HG03571 (cell line): ENCODE data around the gene PRSS36.
"Not testable (repeated sequence)": the region's sequence is repeated elsewhere in the genome, so short reads cannot be mapped to it uniquely, and the experiment has no call there.

ENCODE experiments used
- ATAC-seq: cut with Tn5 transposase; IDR thresholded peaks from one replicate; pipeline ENCODE4 v1.9.1; 2021; ENCODE audit not compliant: unreplicated experiment

The PRSS36 gene

GRCh38 chr16:31184888-31185287, 35.0 kb upstream of the PRSS36 start:
- ATAC-seq: no peak

DNA sequence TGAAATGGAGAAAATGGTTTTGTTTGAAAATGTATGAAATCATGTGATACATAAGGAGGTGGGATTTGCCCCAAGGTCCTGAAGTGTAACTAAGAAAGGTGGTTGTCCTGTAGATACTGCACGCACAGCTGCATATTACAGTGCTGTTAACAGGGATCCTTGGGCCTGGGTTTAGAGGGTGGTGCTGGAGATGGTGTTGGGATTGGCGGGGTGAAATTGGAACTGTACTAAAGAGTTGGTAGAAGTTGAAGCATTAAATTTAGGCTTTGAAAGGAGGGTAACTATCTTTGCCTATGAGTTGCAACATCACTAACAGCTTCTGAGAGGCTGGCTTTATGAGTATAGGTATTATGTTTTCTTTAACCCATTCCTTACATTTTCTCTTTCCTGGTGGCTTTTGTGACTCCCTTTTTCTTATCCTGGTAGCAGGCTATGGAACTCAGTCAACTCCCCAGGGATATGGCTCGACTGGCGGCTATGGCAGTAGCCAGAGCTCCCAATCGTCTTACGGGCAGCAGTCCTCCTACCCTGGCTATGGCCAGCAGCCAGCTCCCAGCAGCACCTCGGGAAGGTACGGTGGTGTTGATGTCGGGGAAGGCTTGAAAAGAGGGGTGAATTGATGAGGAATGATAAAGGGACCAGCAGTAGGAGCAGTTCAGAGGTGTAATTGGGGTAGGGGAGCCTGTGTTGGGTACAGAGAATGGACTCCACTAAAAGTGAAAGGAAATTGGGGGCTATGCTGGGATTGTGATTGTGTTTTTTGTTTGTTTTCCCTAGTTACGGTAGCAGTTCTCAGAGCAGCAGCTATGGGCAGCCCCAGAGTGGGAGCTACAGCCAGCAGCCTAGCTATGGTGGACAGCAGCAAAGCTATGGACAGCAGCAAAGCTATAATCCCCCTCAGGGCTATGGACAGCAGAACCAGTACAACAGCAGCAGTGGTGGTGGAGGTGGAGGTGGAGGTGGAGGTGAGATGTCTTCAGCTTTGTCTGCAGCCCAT, 33.9 kb upstream of the PRSS36 start:
- no peak for ATAC-seq

DNA sequence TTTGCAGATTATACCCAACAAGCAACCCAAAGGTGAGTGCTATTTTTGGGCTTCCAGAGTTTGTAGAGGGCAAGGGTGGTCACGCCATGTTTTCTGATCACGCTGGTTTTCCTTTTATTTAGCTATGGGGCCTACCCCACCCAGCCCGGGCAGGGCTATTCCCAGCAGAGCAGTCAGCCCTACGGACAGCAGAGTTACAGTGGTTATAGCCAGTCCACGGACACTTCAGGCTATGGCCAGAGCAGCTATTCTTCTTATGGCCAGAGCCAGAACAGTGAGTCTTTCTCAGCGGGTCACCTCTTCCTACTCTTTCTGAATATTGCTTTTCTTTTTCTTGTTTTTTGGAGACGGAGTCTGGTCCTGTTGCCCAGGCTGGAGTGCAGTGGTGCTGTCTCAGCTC, 32.5 kb upstream of the PRSS36 start:
- no peak for ATAC-seq

DNA sequence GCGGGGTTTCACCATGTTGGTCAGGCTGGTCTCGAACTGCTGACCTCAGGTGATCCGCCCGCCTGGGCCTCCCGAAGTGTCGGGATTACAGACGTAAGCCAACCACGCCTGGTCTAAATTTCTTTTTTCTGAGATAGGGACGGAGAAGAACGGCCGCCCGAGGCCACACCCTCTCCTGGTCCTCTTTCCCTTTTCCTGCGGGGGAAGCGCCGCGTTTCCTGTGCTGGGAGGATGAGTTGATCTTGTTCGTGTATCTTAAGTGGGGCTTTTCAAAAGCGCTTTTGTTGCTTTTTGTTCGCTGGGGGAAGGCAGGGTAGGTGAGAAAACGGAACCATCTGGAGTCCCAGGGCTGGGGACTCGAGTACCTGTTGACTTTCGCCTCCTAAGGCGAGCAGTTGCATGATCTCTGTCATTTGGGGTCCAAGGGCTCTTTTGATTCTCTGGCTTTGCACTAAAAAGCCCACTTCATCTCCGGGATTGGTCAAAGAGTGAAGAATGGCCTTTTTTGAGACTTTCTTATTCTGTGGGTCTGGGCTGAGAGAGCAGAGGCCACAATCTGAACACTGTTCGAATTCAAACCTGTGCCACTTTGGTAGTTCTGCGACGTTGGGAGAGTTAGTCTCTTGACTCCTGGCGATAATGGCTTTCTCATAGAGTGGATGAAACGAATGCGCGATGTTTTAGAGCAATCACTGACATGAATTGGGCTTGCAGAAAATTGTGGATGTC, 31.4 kb upstream of the PRSS36 start:
- no peak for ATAC-seq

- peak; percentile 50 for ATAC-seq
Observed at GRCh38 chr16:31179747-31180459, 30.0 kb upstream of the PRSS36 start, which contains the start of gene FUS. Gene FUS, plus strand, starts transcription at chr16:31180139. Its CDS starts 76 bp downstream, at chr16:31180215.

GRCh38 chr16:31179219-31179746, 29.4 kb upstream of the PRSS36 start:
- peak; percentile 5 for ATAC-seq

GRCh38 chr16:31177136-31177535, 27.3 kb upstream of the PRSS36 start:
- no peak for ATAC-seq

GRCh38 chr16:31170048-31170447, 20.2 kb upstream of the PRSS36 start:
- not testable (repeated sequence) for ATAC-seq

DNA sequence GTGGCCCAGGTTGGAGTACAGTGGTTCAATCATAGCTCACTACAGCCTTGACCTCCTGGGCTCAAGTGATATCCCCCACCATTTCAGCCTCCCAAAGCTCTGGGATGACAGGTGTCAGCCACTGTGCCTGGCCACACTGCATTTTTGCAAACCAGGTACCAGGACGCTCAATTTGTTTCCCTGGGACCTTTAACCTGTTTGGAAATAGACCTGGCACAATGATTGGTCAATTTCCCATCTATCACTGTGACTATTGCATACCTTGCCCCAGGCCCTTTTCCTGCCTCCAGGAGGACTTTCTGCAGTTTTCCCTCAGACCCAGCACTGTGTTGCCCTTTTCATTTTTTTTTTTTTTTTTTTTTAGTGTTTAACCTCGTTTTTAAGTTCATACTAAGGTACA, 19.0 kb upstream of the PRSS36 start:
- no peak for ATAC-seq

GRCh38 chr16:31167315-31167714, 17.4 kb upstream of the PRSS36 start:
- no peak for ATAC-seq

GRCh38 chr16:31157136-31157535, 7.3 kb upstream of the PRSS36 start:
- no peak for ATAC-seq

DNA sequence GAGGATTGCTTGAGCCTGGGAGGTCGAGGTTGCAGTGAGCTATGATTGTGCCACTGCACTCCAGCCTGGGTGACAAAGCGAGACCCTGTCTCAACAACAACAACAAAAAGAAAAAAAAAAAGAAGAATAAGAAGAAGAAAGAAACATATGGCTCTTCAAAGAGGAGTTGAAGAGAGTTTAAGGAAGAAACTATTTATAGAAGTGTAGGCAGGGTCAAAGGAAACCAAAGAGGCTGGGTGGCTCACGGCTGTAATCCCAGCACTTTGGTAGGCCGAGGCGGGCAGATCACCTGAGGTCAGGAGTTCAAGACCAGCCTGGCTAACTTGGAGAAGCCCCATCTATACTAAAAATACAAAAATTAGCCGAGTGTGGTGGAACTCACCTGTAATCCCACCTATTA, 1.1 kb upstream of the PRSS36 start:
- ATAC-seq: not testable (repeated sequence)

DNA sequence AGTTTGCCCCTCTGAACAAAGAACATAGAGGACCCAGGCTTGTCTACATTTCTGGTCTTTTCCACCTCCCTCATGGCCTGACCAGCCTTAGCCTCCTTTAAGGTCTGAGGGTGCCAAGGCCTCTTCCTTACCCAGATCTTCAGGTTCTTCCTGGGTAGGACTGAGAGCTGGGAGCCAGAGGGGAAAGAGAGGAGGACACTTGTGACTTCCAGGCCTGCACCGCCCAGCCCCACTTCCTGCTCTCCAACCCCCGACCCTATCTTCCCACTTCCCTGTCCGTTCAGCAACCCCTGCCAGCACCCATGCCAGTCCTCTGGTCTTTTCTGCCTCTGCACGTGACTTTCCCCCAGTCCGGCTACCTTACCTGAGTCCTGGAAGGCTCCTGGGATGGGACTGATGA, 534 bp downstream of the PRSS36 start:
- no peak for ATAC-seq

DNA sequence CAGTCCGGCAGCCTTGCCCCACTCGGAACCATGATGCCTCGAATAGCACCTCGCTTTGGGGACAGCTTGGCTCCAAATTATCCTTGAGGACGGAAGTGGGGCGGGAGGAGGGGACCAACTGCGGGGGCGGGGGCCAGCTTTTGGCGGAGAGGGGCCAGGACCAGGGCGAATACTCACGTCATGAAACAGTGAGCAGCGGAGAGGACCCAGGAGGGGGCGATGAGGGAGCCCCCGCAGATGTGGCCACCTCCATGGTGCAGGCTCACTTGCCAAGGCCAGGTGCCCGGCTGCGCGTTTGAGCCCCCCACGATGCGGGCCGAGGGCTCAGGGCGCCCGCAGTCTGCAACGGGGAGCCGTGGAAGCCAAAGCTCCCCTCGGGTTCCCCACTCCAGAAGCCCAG, 970 bp downstream of the PRSS36 start:
- no peak for ATAC-seq

DNA sequence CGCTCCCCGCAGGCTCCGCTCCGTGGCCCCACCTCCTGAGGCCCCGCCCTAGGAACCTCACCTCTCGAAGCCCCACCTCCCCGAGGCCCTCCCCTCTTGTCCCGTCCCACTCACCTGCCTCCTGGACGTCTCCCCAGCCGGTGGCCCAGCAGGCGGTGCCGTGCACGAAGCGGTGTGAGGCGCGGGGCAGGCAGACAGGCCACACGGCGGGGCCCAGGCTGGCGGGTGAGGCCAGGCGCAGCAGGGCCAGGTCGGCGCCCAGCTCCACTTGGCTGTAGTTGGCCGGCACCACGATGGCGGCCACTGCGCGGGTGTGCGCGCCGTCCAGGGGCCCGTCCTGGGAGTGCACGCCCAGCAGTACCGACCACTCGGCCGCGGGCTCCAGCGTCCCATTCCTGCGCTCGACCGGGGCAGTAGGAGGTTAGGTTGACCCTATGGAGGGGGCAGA, 1.6 kb downstream of the PRSS36 start:
- no peak for ATAC-seq

DNA sequence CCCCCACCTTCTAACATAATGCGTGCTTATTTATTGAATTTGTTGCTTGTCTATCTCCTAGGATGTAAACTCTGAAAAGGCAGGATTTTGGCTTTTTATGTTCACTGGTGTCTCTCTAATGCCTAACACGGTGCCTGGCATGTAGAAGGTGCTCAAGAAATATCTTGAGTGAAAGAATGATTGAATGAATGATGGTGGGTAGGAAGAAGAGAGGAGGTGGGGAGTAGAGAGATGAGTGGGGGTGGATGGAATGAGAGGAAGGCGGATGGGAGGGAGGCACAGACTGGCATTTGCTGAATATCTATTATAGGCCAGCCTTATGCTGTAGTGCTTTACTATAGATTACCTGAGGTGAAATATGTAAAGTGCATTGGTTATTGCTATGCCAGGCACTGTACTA, 2.3 kb downstream of the PRSS36 start:
- no peak for ATAC-seq

DNA sequence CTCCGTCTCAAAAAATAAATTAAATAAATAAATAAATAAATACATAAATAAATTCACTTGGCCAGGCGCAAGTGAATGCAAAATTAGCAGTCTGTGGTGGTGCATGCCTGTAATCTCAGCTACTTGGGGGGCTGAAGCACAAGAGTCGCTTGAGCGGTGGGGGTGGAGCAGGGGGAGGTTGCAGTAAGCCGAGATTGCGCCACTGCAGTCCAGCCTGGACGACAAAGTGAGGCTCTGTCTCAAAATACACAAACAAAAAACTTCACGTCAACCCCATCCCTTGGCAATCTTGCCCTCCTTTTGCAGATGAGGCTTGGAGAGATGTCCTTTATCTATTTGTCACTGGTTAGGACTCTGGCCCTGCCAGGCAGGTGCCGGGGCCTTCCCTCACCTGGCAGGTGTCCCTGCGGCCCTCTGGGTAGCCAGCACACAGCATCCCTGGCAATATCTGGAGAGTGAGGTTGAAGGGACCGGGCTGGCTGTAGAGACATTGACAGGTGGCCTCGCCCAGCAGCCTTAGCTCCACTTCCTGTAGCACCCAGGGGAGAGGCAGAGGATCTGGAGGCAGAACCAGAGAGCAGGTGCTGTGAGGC, 4.4 kb downstream of the PRSS36 start:
- no peak for ATAC-seq

- not testable (repeated sequence) for ATAC-seq
Observed at GRCh38 chr16:31144418-31144817, 5.4 kb downstream of the PRSS36 start.

DNA sequence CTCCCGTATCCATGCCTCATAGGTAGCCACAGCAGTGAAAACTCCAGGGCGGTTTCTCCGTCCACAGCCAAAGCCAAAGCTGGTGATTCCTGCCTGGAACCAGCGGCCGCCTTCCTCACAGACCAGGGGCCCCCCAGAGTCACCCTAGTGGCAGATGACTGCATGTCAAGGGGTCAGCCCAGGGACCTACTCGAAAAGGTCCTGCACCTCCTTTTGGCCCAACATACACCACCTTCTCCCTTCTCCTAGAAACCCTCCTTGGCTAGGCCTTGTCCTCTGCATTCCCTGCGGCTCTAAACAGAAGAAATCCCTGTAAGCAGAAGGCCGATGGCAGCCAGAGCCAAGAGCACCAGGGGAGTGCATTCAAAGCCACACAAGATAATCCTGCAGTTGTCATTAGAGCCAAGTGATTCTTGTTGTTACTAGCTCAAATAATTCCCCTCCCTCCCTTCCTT, 6.1 kb downstream of the PRSS36 start:
- ATAC-seq: no peak

GRCh38 chr16:31143011-31143693, 6.7 kb downstream of the PRSS36 start:
- no peak for ATAC-seq
